ENCODE measurements around the gene KCNMA1. TPM values are rescaled to one million over a fixed set of nuclear protein-coding genes. Genes with fewer than 3 reads are reported as not detected.

KCNMA1 gene
- total and polyA plus RNA-seq, 8 donors, result 2.8 to 21.1 (median 4.3) TPM

GRCh38 chr10:77475522-77475921, 162.1 kb downstream of the KCNMA1 start:
- Histone ChIP-seq H3K4me3 (no peak overlapping the region), H3K9me3 (no peaks in the 10 kb centered on the region), H3K27ac (no peak overlapping the region), H3K36me3 (no peaks in the 10 kb centered on the region), H3K4me1 (no peaks in the 10 kb centered on the region), H3K27me3 (no peaks in the 10 kb centered on the region)
- TF ChIP-seq CTCF (IDR thresholded peaks at IDR 0.05), result no peak
- ATAC-seq (no peak), DNase-seq (no peak)
- intact Hi-C loops (cut with DNase I), result no loop called here

- H3K27me3 ChIP-seq, result no peaks in the 10 kb centered on the region
- H3K36me3 ChIP-seq, result no peaks in the 10 kb centered on the region
- intact Hi-C loops (cut with DNase I), result no loop called here
- H3K4me3 ChIP-seq, result no peak overlapping the region
- H3K4me1 ChIP-seq, result no peaks in the 10 kb centered on the region
- ATAC-seq, result no peak
- no peak overlapping the region for H3K27ac ChIP-seq
- H3K9me3 ChIP-seq, result no peaks in the 10 kb centered on the region
- DNase-seq, result no peak
- no peak for TF ChIP-seq CTCF (IDR thresholded peaks at IDR 0.05)
Observed at GRCh38 chr10:77474939-77475338, 162.7 kb downstream of the KCNMA1 start.

GRCh38 chr10:77474386-77474785, 163.2 kb downstream of the KCNMA1 start:
- Histone ChIP-seq H3K27ac (no peak overlapping the region), H3K4me3 (no peak overlapping the region), H3K27me3 (no peaks in the 10 kb centered on the region), H3K36me3 (no peaks in the 10 kb centered on the region), H3K4me1 (no peaks in the 10 kb centered on the region), H3K9me3 (no peaks in the 10 kb centered on the region)
- no peak for TF ChIP-seq CTCF (IDR thresholded peaks at IDR 0.05)
- ATAC-seq (no peak), DNase-seq (no peak)
- intact Hi-C loops (cut with DNase I), result no loop called here

- Histone ChIP-seq H3K36me3 (no peaks in the 10 kb centered on the region), H3K4me3 (no peak overlapping the region), H3K9me3 (no peaks in the 10 kb centered on the region), H3K27ac (no peak overlapping the region), H3K4me1 (no peaks in the 10 kb centered on the region), H3K27me3 (no peaks in the 10 kb centered on the region)
- ATAC-seq (no peak), DNase-seq (no peak)
- intact Hi-C loops (cut with DNase I), result no loop called here
- no peak for TF ChIP-seq CTCF (IDR thresholded peaks at IDR 0.05)
Observed at GRCh38 chr10:77472146-77472545, 165.5 kb downstream of the KCNMA1 start.

- intact Hi-C loops (cut with DNase I), result no loop called here
- no peaks in the 10 kb centered on the region for H3K27me3 ChIP-seq
- H3K27ac ChIP-seq, result no peak overlapping the region
- no peak overlapping the region for H3K4me3 ChIP-seq
- no peaks in the 10 kb centered on the region for H3K4me1 ChIP-seq
- no peaks in the 10 kb centered on the region for H3K9me3 ChIP-seq
- no peak for TF ChIP-seq CTCF (IDR thresholded peaks at IDR 0.05)
- no peak for DNase-seq
- H3K36me3 ChIP-seq, result no peaks in the 10 kb centered on the region
- no peak for ATAC-seq
Observed at GRCh38 chr10:77471069-77471536, 166.5 kb downstream of the KCNMA1 start.

Data from left lung (tissue), 10 donors.